ENCODE results near the gene CNTN5. TPM values are rescaled to one million over a fixed set of nuclear protein-coding genes. Genes with fewer than 3 reads are reported as not detected.

Gene CNTN5
- total RNA-seq, 2 donors from 2014 or later: 0.78 TPM; not detected in 1

DNA sequence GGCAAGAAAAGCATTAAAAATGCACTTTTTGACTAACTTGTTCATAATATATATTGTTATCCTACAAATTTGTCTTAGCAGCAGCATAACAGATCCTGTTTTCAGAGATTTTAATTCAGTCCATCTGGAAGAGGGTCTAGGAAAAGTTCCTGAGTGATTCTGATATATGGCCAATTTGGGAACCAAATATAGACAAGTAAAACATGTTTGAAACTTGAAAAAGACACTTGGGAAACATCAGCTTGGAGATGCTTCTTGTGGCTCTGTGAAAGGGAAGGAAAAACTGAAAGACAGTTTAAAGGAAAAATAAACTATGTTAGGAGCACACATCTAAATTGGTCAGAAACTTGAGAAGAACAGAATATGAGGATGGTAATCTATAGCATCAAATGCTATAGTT, 697.5 kb downstream of the CNTN5 start:
- no peaks in the 10 kb centered on the region for H3K27me3 ChIP-seq
- no peak for DNase-seq
- H3K4me1 ChIP-seq: no peaks in the 10 kb centered on the region
- intact Hi-C loops (cut with DNase I): no loop called here
- H3K9me3 ChIP-seq: no peaks in the 10 kb centered on the region
- no peak overlapping the region for H3K27ac ChIP-seq
- TF ChIP-seq POLR2A (IDR thresholded peaks at IDR 0.05): no peak
- TF ChIP-seq, protein P1, sequence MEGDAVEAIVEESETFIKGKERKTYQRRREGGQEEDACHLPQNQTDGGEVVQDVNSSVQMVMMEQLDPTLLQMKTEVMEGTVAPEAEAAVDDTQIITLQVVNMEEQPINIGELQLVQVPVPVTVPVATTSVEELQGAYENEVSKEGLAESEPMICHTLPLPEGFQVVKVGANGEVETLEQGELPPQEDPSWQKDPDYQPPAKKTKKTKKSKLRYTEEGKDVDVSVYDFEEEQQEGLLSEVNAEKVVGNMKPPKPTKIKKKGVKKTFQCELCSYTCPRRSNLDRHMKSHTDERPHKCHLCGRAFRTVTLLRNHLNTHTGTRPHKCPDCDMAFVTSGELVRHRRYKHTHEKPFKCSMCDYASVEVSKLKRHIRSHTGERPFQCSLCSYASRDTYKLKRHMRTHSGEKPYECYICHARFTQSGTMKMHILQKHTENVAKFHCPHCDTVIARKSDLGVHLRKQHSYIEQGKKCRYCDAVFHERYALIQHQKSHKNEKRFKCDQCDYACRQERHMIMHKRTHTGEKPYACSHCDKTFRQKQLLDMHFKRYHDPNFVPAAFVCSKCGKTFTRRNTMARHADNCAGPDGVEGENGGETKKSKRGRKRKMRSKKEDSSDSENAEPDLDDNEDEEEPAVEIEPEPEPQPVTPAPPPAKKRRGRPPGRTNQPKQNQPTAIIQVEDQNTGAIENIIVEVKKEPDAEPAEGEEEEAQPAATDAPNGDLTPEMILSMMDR (IDR thresholded peaks at IDR 0.05): no peak
- ATAC-seq: no peak
- no peaks in the 10 kb centered on the region for H3K36me3 ChIP-seq (replicated peaks in 1 of 2; ENCODE audit: insufficient read depth in 1 of 2, low read depth in 2 of 2)
- H3K4me3 ChIP-seq: no peak overlapping the region

DNA sequence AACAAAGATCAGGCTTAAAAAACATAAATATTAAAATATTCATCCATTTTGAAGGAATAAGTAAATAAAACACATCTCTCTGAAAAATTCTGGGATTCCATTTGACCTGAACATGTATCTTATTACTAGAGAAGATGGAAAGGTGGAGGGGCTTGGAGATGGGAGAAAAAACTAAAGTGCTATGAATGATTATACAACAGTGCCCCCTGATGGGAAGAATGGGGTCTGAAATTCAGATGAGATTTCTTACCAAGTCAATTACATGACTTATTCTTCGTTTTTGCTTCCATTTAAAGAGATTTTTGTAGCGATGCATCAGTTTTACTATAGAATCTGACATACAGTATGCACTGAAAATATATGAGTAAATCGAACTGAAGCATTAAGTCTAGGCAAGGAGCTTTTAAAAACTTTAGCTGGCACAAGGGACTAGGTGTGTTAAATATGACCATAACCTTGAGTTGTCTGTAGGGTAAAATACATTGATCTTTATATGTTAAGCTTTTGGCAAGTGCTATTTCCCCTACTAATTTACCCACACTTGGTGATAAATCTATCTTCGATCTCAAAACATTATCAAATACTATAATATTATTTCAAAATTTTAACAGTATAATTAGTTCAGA, 718.8 kb downstream of the CNTN5 start:
- no peaks in the 10 kb centered on the region for H3K36me3 ChIP-seq (replicated peaks in 1 of 2; ENCODE audit: insufficient read depth in 1 of 2, low read depth in 2 of 2)
- intact Hi-C loops (cut with DNase I): no loop called here
- no peak for TF ChIP-seq POLR2A (IDR thresholded peaks at IDR 0.05)
- TF ChIP-seq, protein P1 (IDR thresholded peaks at IDR 0.05): peak in 6 of 7 experiments; percentile 34 to 52 (median 51)
- H3K4me1 ChIP-seq: no peaks in the 10 kb centered on the region
- H3K27me3 ChIP-seq: no peaks in the 10 kb centered on the region
- DNase-seq (peak in 1 of 4 donors; percentile 5), ATAC-seq (no peak)
- no peaks in the 10 kb centered on the region for H3K9me3 ChIP-seq
- H3K4me3 ChIP-seq: no peak overlapping the region
- no peak overlapping the region for H3K27ac ChIP-seq
- WGBS, 2 donors: 11 to 12% methylated on average over 4 of the region's 4 CpGs

DNA sequence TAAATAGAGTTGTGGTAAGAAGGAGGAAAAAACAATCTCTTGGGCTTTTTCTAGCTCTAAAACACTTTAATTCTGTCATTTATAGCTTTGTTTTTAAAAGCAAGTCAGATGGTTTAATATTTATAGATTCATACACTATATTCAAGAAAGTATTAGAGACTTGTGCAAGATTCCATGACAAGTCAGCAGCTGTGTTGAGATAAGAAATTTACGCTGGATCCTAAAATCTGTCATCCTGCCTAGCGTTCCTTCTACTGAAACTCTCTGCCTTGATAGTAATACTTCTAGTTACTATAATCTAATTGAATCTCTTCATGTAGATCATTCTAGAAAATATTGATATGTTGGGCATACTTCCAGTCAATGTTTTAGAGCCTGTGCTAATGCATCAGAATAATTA, 721.8 kb downstream of the CNTN5 start:
- no peak for DNase-seq
- Histone ChIP-seq H3K27me3 (no peaks in the 10 kb centered on the region), H3K4me3 (no peak overlapping the region), H3K36me3 (replicated peaks in 1 of 2; ENCODE audit: insufficient read depth in 1 of 2, low read depth in 2 of 2) (no peaks in the 10 kb centered on the region), H3K4me1 (no peaks in the 10 kb centered on the region), H3K27ac (no peak overlapping the region), H3K9me3 (no peaks in the 10 kb centered on the region)
- ATAC-seq: no peak
- intact Hi-C loops (cut with DNase I): no loop called here
- no peak for TF ChIP-seq POLR2A (IDR thresholded peaks at IDR 0.05)
- TF ChIP-seq, protein P1 (IDR thresholded peaks at IDR 0.05): no peak
- WGBS, 2 donors: 29 to 41% methylated on average over 2 of the region's 2 CpGs

DNA sequence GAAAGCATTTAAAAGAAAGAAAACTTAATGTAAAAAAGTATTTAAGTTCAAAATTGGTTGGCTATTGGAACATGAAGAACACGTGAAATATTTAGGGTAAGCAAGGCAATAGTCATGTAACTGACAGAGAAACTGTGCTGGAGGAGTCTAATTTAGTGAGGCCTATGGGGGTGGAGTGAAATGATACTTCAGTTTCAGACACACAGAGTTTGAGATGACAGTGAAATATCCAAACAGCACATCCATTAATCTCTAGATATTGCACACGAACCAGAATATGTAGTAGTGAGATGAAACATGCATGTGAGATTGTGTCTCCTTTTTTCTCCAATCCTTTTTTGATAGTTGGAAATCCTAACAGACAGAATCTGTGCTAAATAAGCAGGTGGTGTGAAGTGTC, 739.0 kb downstream of the CNTN5 start:
- H3K4me3 ChIP-seq: no peak overlapping the region
- TF ChIP-seq, protein P1 (IDR thresholded peaks at IDR 0.05): no peak
- no peak for TF ChIP-seq POLR2A (IDR thresholded peaks at IDR 0.05)
- ATAC-seq (no peak), DNase-seq (no peak)
- 50 to 53% methylated on average over 2 of the region's 2 CpGs for WGBS, 2 donors
- no peaks in the 10 kb centered on the region for H3K27me3 ChIP-seq
- intact Hi-C loops (cut with DNase I): no loop called here
- H3K27ac ChIP-seq: no peak overlapping the region
- no peaks in the 10 kb centered on the region for H3K36me3 ChIP-seq (replicated peaks in 1 of 2; ENCODE audit: insufficient read depth in 1 of 2, low read depth in 2 of 2)
- no peaks in the 10 kb centered on the region for H3K9me3 ChIP-seq
- no peaks in the 10 kb centered on the region for H3K4me1 ChIP-seq

DNA sequence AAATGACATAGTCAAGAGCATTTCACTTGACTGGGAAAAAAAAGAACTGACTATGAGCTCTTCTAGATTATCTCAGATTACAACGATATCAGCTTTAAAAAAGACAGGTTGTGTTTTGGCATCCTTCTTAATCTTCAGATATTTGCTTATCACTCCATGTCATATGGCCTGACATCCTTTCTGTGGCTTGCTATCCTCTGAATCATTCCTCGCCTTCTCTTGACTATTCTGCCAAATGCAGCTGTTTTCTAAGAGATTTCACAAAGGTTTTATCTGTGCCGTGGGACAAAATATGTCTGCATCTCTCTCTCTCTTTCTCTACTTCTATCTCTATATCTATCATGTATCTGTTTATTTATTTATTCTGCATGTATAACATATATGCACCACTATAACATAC, 746.1 kb downstream of the CNTN5 start:
- H3K36me3 ChIP-seq (replicated peaks in 1 of 2; ENCODE audit: insufficient read depth in 1 of 2, low read depth in 2 of 2): no peaks in the 10 kb centered on the region
- WGBS, 2 donors: 51 to 56% methylated on average over 3 of the region's 3 CpGs
- intact Hi-C loops (cut with DNase I): no loop called here
- no peaks in the 10 kb centered on the region for H3K9me3 ChIP-seq
- no peaks in the 10 kb centered on the region for H3K27me3 ChIP-seq
- TF ChIP-seq POLR2A (IDR thresholded peaks at IDR 0.05): no peak
- TF ChIP-seq, protein P1 (IDR thresholded peaks at IDR 0.05): no peak
- no peaks in the 10 kb centered on the region for H3K4me1 ChIP-seq
- H3K27ac ChIP-seq: no peak overlapping the region
- DNase-seq (no peak), ATAC-seq (no peak)
- no peak overlapping the region for H3K4me3 ChIP-seq
